Activated naive CD4-positive, alpha-beta T cell treated with anti-CD3 and anti-CD28 coated beads for 36 hours (primary cell): Measurements from ENCODE around the gene MLC1. TPM values are rescaled to one million over a fixed set of nuclear protein-coding genes. Genes with fewer than 3 reads are reported as not detected.

Source experiments
- CTCF ChIA-PET: fragments of 350-600 bp; sonication (Branson Sonifier 250); formaldehyde crosslinking; loops from one replicate; lab custom pipeline; 2021; ENCODE audit warnings: antibody characterized with exemption; lab: Charles Lee
- DNase-seq: peaks from one replicate; pipeline ENCODE4 v3.0.0-alpha.2; 2020
- H3K27ac Mint-ChIP-seq: one replicate; pipeline ENCODE4 v1.8.0; 2021; ENCODE audit warnings: mild to moderate bottlenecking, mixed read lengths
- H3K27me3 Mint-ChIP-seq: one replicate; pipeline ENCODE4 v1.8.0; 2021; ENCODE audit warnings: low read depth, mixed read lengths
- H3K36me3 Mint-ChIP-seq: one replicate; pipeline ENCODE4 v1.8.0; 2021; ENCODE audit warnings: low read depth, mixed read lengths
- H3K4me1 Mint-ChIP-seq: one replicate; pipeline ENCODE4 v1.8.0; 2021; ENCODE audit warnings: low read depth, mixed read lengths
- H3K4me3 Mint-ChIP-seq: one replicate; pipeline ENCODE4 v1.8.0; 2021; ENCODE audit warnings: mild to moderate bottlenecking, moderate library complexity, mixed read lengths
- H3K9me3 Mint-ChIP-seq: one replicate; pipeline ENCODE4 v1.8.0; 2021; ENCODE audit warnings: mixed read lengths
- intact Hi-C: fragments of 100-400 bp; cut with micrococcal nuclease; formaldehyde crosslinking; loops from one replicate; pipeline ENCODE4 v1.15.1; 2023
- total RNA-seq, 2 experiments: library from RNA; stranded (reverse); gene quantifications; one replicate each; pipeline ENCODE4 v1.2.3, GENCODE V29; 2021

The MLC1 gene
- total RNA-seq, 2 experiments from 2014 or later: 0.05 TPM; not detected in 1

- intact Hi-C loops: no loop called here
- Mint-ChIP-seq H3K4me3 (no peak overlapping the region), H3K36me3 (no peaks in the 10 kb centered on the region), H3K27me3 (no peaks in the 10 kb centered on the region), H3K4me1 (no peaks in the 10 kb centered on the region), H3K27ac (no peak overlapping the region), H3K9me3 (no peaks in the 10 kb centered on the region)
- no peak for DNase-seq
- CTCF ChIA-PET: no interaction called here
Observed at GRCh38 chr22:50070366-50070765, 14.9 kb downstream of the MLC1 start.

GRCh38 chr22:50068096-50068495 is 17.1 kb downstream of the MLC1 start:
- no peaks in the 10 kb centered on the region for H3K36me3 Mint-ChIP-seq
- no peak for DNase-seq
- CTCF ChIA-PET: interaction anchor here (0.6 kb wide), 1 partner anchor 31 kb away, joined by 3 read pairs; no protein-coding TSS in a partner anchor
- H3K4me1 Mint-ChIP-seq: no peaks in the 10 kb centered on the region
- H3K4me3 Mint-ChIP-seq: no peak overlapping the region
- no peaks in the 10 kb centered on the region for H3K27me3 Mint-ChIP-seq
- no peaks in the 10 kb centered on the region for H3K9me3 Mint-ChIP-seq
- no peak overlapping the region for H3K27ac Mint-ChIP-seq
- intact Hi-C loops: no loop called here

GRCh38 chr22:50067244-50067643 is 18.0 kb downstream of the MLC1 start:
- Mint-ChIP-seq H3K36me3 (no peaks in the 10 kb centered on the region), H3K27ac (no peak overlapping the region), H3K4me1 (no peaks in the 10 kb centered on the region), H3K27me3 (no peaks in the 10 kb centered on the region), H3K9me3 (no peaks in the 10 kb centered on the region), H3K4me3 (no peak overlapping the region)
- intact Hi-C loops: no loop called here
- CTCF ChIA-PET: no interaction called here
- no peak for DNase-seq

- no peak overlapping the region for H3K27ac Mint-ChIP-seq
- no peaks in the 10 kb centered on the region for H3K9me3 Mint-ChIP-seq
- H3K36me3 Mint-ChIP-seq: no peaks in the 10 kb centered on the region
- no peaks in the 10 kb centered on the region for H3K4me1 Mint-ChIP-seq
- H3K4me3 Mint-ChIP-seq: no peak overlapping the region
- intact Hi-C loops: no loop called here
- no peak for DNase-seq
- H3K27me3 Mint-ChIP-seq: peaks cover 10% of the 10 kb centered on the region
- CTCF ChIA-PET: interaction anchor here (0.8 kb wide), 1 partner anchor 130 kb away, joined by 3 read pairs; no protein-coding TSS in a partner anchor
Observed at GRCh38 chr22:50064453-50064852, 20.8 kb downstream of the MLC1 start.

- Mint-ChIP-seq H3K9me3 (no peaks in the 10 kb centered on the region), H3K4me1 (no peaks in the 10 kb centered on the region), H3K4me3 (no peak overlapping the region), H3K27ac (no peak overlapping the region), H3K36me3 (no peaks in the 10 kb centered on the region), H3K27me3 (peaks cover 15% of the 10 kb centered on the region)
- CTCF ChIA-PET: no interaction called here
- DNase-seq: no peak
- intact Hi-C loops: no loop called here
Observed at GRCh38 chr22:50063589-50064393, 21.4 kb downstream of the MLC1 start.

GRCh38 chr22:50062509-50063135 is 22.6 kb downstream of the MLC1 start:
- peaks cover 1% of the 10 kb centered on the region for H3K4me1 Mint-ChIP-seq

GRCh38 chr22:50061824-50062355 is 23.3 kb downstream of the MLC1 start:
- CTCF ChIA-PET: no interaction called here
- Mint-ChIP-seq H3K4me3 (no peak overlapping the region), H3K27ac (no peak overlapping the region), H3K9me3 (no peaks in the 10 kb centered on the region), H3K27me3 (peaks cover 18% of the 10 kb centered on the region), H3K4me1 (peaks cover 2% of the 10 kb centered on the region), H3K36me3 (no peaks in the 10 kb centered on the region)
- DNase-seq: no peak
- intact Hi-C loops: no loop called here

More at GRCh38 chr22:50062509-50063135, 22.6 kb downstream of the MLC1 start:
- Mint-ChIP-seq H3K27ac (no peak overlapping the region), H3K9me3 (no peaks in the 10 kb centered on the region), H3K27me3 (peaks cover 18% of the 10 kb centered on the region), H3K36me3 (no peaks in the 10 kb centered on the region), H3K4me3 (no peak overlapping the region)
- DNase-seq: no peak
- CTCF ChIA-PET: no interaction called here
- intact Hi-C loops: no loop called here

- Mint-ChIP-seq H3K9me3 (no peaks in the 10 kb centered on the region), H3K36me3 (no peaks in the 10 kb centered on the region), H3K27ac (no peak overlapping the region), H3K27me3 (peaks cover 21% of the 10 kb centered on the region), H3K4me3 (no peak overlapping the region), H3K4me1 (peaks cover 2% of the 10 kb centered on the region)
- intact Hi-C loops: no loop called here
- DNase-seq: no peak
- CTCF ChIA-PET: no interaction called here
Observed at GRCh38 chr22:50061141-50061823, 23.9 kb downstream of the MLC1 start.

- Mint-ChIP-seq H3K27ac (no peak overlapping the region), H3K4me3 (no peak overlapping the region), H3K27me3 (peaks cover 24% of the 10 kb centered on the region), H3K4me1 (peaks cover 2% of the 10 kb centered on the region), H3K36me3 (no peaks in the 10 kb centered on the region), H3K9me3 (no peaks in the 10 kb centered on the region)
- no peak for DNase-seq
- CTCF ChIA-PET: no interaction called here
- intact Hi-C loops: no loop called here
Observed at GRCh38 chr22:50060441-50061140, 24.6 kb downstream of the MLC1 start.

- CTCF ChIA-PET: no interaction called here
- Mint-ChIP-seq H3K27ac (no peak overlapping the region), H3K4me3 (no peak overlapping the region), H3K27me3 (peaks cover 28% of the 10 kb centered on the region), H3K9me3 (no peaks in the 10 kb centered on the region), H3K36me3 (no peaks in the 10 kb centered on the region), H3K4me1 (peaks cover 2% of the 10 kb centered on the region)
- no peak for DNase-seq
- intact Hi-C loops: no loop called here
Observed at GRCh38 chr22:50059881-50060262, 25.4 kb downstream of the MLC1 start.

GRCh38 chr22:50058906-50059880 is 26.0 kb downstream of the MLC1 start:
- Mint-ChIP-seq H3K36me3 (no peaks in the 10 kb centered on the region), H3K4me3 (no peak overlapping the region), H3K27ac (no peak overlapping the region), H3K9me3 (no peaks in the 10 kb centered on the region), H3K4me1 (peaks cover 2% of the 10 kb centered on the region), H3K27me3 (peaks cover 31% of the 10 kb centered on the region)
- intact Hi-C loops: no loop called here
- no peak for DNase-seq
- CTCF ChIA-PET: no interaction called here
